SK-N-SH (cell line): ENCODE measurements around the gene MRAP.

Experiments used
- CTCF ChIP-seq: fragments of 200-600 bp; sonication (generic); IDR thresholded peaks from 2 replicates; pipeline ENCODE4 v1.6.1; 2017; ENCODE audit warnings: antibody characterized with exemption, mild to moderate bottlenecking, moderate library complexity
- EP300 ChIP-seq, 2 experiments: IDR thresholded peaks; 2 replicates each; pipeline versions ENCODE4 v1.4.0 to v1.6.1; 2012; ENCODE audit warnings: borderline replicate concordance in 1 of 2, low read depth in 1 of 2, low read length in 1 of 2
- EZH2phosphoT487 ChIP-seq: fragments of 200-600 bp; sonication (generic); IDR thresholded peaks from 2 replicates; pipeline ENCODE4 v1.6.1; 2017; ENCODE audit warnings: low read depth, mixed run types, mild to moderate bottlenecking, antibody characterized with exemption, moderate library complexity, borderline replicate concordance
- JUND ChIP-seq: IDR thresholded peaks from 2 replicates; pipeline ENCODE4 v1.4.0; 2012
- POLR2AphosphoS5 ChIP-seq: IDR thresholded peaks from 2 replicates; pipeline ENCODE4 v1.6.1; 2012; ENCODE audit warnings: low read depth, low read length
- RFX5 ChIP-seq: IDR thresholded peaks from 2 replicates; pipeline ENCODE4 v1.6.1; 2012; ENCODE audit warnings: mild to moderate bottlenecking, improper control_type of control experiment, low read length
- SIN3A ChIP-seq: IDR thresholded peaks from 2 replicates; pipeline ENCODE4 v1.6.1; 2012; ENCODE audit warnings: low read depth, mild to moderate bottlenecking, low read length, moderate library complexity, borderline replicate concordance
- SMC3 ChIP-seq: IDR thresholded peaks from 2 replicates; pipeline ENCODE4 v1.6.1; 2012; ENCODE audit warnings: low read depth, low read length, improper control_type of control experiment
- TAF1 ChIP-seq: IDR thresholded peaks from 2 replicates; pipeline ENCODE4 v1.6.1; 2012; ENCODE audit warnings: low read depth, mild to moderate bottlenecking, low read length, moderate library complexity, borderline replicate concordance
- ZBTB33 ChIP-seq: IDR thresholded peaks from 2 replicates; pipeline ENCODE4 v1.4.0; 2012; ENCODE audit warnings: low read depth, borderline replicate concordance
- TF ChIP-seq, protein P1 (sequence below): fragments of 150-350 bp; IDR thresholded peaks from 2 replicates; pipeline ENCODE4 v1.6.1; 2017; ENCODE audit warnings: antibody characterized with exemption, low read length, low read depth, borderline replicate concordance
- TF ChIP-seq, protein P2 (sequence below): IDR thresholded peaks from 2 replicates; pipeline ENCODE4 v1.4.0; 2012; ENCODE audit warnings: low read depth

GRCh38 chr21:32346951-32347350, 48.3 kb downstream of the MRAP start:
- TF ChIP-seq, protein P1, sequence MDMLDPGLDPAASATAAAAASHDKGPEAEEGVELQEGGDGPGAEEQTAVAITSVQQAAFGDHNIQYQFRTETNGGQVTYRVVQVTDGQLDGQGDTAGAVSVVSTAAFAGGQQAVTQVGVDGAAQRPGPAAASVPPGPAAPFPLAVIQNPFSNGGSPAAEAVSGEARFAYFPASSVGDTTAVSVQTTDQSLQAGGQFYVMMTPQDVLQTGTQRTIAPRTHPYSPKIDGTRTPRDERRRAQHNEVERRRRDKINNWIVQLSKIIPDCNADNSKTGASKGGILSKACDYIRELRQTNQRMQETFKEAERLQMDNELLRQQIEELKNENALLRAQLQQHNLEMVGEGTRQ, result no peak
- TF ChIP-seq CTCF (no peak), ZBTB33 (no peak), SMC3 (no peak), JUND (no peak), TAF1 (no peak), POLR2AphosphoS5 (no peak), SIN3A (no peak), EZH2phosphoT487 (no peak), RFX5 (no peak), EP300 (IDR thresholded peaks at IDR 0.05; ENCODE audit: borderline replicate concordance in 1 of 2, low read depth in 1 of 2, low read length in 1 of 2) (no peak)
- TF ChIP-seq, protein P2, sequence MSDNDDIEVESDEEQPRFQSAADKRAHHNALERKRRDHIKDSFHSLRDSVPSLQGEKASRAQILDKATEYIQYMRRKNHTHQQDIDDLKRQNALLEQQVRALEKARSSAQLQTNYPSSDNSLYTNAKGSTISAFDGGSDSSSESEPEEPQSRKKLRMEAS, result no peak
